GM18868 (cell line): ENCODE measurements around the gene GRIFIN.
"Not testable (repeated sequence)": the region's sequence is repeated elsewhere in the genome, so short reads cannot be mapped to it uniquely, and the experiment has no call there.

ENCODE experiments used
- ATAC-seq: cut with Tn5 transposase; IDR thresholded peaks from one replicate; pipeline ENCODE4 v1.9.1; 2021; ENCODE audit warnings: mild to moderate bottlenecking, moderate library complexity; ENCODE audit not compliant: unreplicated experiment

GRIFIN gene

GRCh38 chr7:2480070-2480408 lies 3.8 kb upstream of the GRIFIN start:
- ATAC-seq = no peak

- no peak for ATAC-seq
Observed at GRCh38 chr7:2479276-2480069, 3.3 kb upstream of the GRIFIN start.

GRCh38 chr7:2478800-2479199 lies 2.6 kb upstream of the GRIFIN start:
- ATAC-seq = no peak

- no peak for ATAC-seq
Observed at GRCh38 chr7:2478399-2478785, 2.2 kb upstream of the GRIFIN start.

GRCh38 chr7:2477447-2478398 lies 1.5 kb upstream of the GRIFIN start:
- no peak for ATAC-seq

GRCh38 chr7:2476776-2477446 lies 713 bp upstream of the GRIFIN start:
- ATAC-seq = no peak

GRCh38 chr7:2475678-2476015 lies 551 bp downstream of the GRIFIN start:
- no peak for ATAC-seq

- ATAC-seq = no peak
Observed at GRCh38 chr7:2474813-2475677, 1.2 kb downstream of the GRIFIN start.

- ATAC-seq = no peak
Observed at GRCh38 chr7:2474224-2474623, 2.0 kb downstream of the GRIFIN start.

GRCh38 chr7:2473496-2474180 lies 2.6 kb downstream of the GRIFIN start:
- no peak for ATAC-seq

GRCh38 chr7:2472739-2473138 lies 3.5 kb downstream of the GRIFIN start:
- ATAC-seq = no peak

GRCh38 chr7:2471396-2471795 lies 4.8 kb downstream of the GRIFIN start:
- no peak for ATAC-seq

GRCh38 chr7:2471022-2471329 lies 5.2 kb downstream of the GRIFIN start:
- ATAC-seq = no peak

GRCh38 chr7:2470204-2471021 lies 5.8 kb downstream of the GRIFIN start:
- ATAC-seq = no peak

- ATAC-seq = not testable (repeated sequence)
Observed at GRCh38 chr7:2469460-2470203, 6.6 kb downstream of the GRIFIN start.

GRCh38 chr7:2468227-2468626 lies 8.0 kb downstream of the GRIFIN start:
- ATAC-seq = no peak

- ATAC-seq = no peak
Observed at GRCh38 chr7:2466675-2467074, 9.5 kb downstream of the GRIFIN start.

- ATAC-seq = no peak
Observed at GRCh38 chr7:2465928-2466327, 10.3 kb downstream of the GRIFIN start.

- no peak for ATAC-seq
Observed at GRCh38 chr7:2462731-2463130, 13.5 kb downstream of the GRIFIN start.
